ENCODE measurements around the gene FTO.

DNA sequence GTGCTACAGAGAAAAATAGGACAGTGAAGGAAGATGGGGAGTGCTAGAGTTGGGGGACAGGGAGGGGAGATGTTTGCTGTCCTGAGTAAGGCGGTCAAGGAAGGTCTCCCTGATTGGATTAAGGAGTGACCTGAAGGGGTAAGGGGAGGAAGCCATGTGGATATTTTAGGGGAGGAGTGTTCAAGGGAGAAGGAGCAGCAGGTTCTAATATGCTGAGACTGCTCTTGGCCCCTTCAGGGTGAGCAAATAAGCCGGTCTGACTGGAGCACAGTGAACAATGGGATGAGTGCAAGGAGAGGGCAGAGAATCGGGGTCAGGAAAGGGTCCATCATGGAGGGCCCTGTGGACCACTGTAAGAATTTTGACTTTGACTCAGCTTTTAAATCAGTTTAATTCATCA, 393.8 kb downstream of the FTO start:
- TF ChIP-seq, protein P1, sequence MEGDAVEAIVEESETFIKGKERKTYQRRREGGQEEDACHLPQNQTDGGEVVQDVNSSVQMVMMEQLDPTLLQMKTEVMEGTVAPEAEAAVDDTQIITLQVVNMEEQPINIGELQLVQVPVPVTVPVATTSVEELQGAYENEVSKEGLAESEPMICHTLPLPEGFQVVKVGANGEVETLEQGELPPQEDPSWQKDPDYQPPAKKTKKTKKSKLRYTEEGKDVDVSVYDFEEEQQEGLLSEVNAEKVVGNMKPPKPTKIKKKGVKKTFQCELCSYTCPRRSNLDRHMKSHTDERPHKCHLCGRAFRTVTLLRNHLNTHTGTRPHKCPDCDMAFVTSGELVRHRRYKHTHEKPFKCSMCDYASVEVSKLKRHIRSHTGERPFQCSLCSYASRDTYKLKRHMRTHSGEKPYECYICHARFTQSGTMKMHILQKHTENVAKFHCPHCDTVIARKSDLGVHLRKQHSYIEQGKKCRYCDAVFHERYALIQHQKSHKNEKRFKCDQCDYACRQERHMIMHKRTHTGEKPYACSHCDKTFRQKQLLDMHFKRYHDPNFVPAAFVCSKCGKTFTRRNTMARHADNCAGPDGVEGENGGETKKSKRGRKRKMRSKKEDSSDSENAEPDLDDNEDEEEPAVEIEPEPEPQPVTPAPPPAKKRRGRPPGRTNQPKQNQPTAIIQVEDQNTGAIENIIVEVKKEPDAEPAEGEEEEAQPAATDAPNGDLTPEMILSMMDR (IDR thresholded peaks at IDR 0.05; ENCODE audit: low read length), result no peak
- TF ChIP-seq EZH2 (optimal IDR thresholded peaks at IDR 0.05; ENCODE audit: low read depth, low read length) (no peak), EZH2phosphoT487 (IDR thresholded peaks at IDR 0.05; ENCODE audit: low read length) (no peak)
